ENCODE data around the gene DLL3. TPM values are rescaled to one million over a fixed set of nuclear protein-coding genes. Genes with fewer than 3 reads are reported as not detected.

The DLL3 gene
- total and polyA plus RNA-seq, 2 experiments from 2014 or later: 9.8 to 15.6 TPM

- Mint-ChIP-seq H3K27me3 (ENCODE audit: insufficient read depth, low read depth, poor library complexity) (peaks cover 9% of the 10 kb centered on the region), H3K27ac (no peak overlapping the region), H3K4me3 (peak overlapping the region; percentile 53; the same call in 2 of the 3 replicates), H3K4me1 (peaks cover 18% of the 10 kb centered on the region), H3K36me3 (ENCODE audit: low read depth) (peaks cover 54% of the 10 kb centered on the region), H3K9me3 (no peaks in the 10 kb centered on the region)
- no peak overlapping the region for H3K4me3 ChIP-seq
- H3K4me1 ChIP-seq (ENCODE audit: insufficient read depth): peaks cover 12% of the 10 kb centered on the region
- H3F3A ChIP-seq (replicated peaks; ENCODE audit: low read depth): peaks cover 26% of the 10 kb centered on the region
- no peak for DNase-seq (ENCODE audit: low spot score)
- H4K20me1 ChIP-seq (replicated peaks; ENCODE audit: insufficient read depth): peaks cover 5% of the 10 kb centered on the region
- peaks cover 17% of the 10 kb centered on the region; the same call in 1 of the 2 replicates for H3K36me3 ChIP-seq (ENCODE audit: insufficient read depth)
- H3K27ac ChIP-seq (ENCODE audit: low read depth): no peak overlapping the region
- TF ChIP-seq JUNB (IDR thresholded peaks at IDR 0.05; ENCODE audit: unreplicated experiment): no peak
- TF ChIP-seq STAT1 (IDR thresholded peaks at IDR 0.05; ENCODE audit: unreplicated experiment): no peak
- TF ChIP-seq ETS1 (IDR thresholded peaks at IDR 0.05): no peak
- TF ChIP-seq ZNF114 (CRISPR knock-in tag; IDR thresholded peaks at IDR 0.05): no peak
- TF ChIP-seq NANOG (IDR thresholded peaks at IDR 0.05; ENCODE audit: borderline replicate concordance): no peak
- no peak for TF ChIP-seq EZH2phosphoT487 (IDR thresholded peaks at IDR 0.05; ENCODE audit: unreplicated experiment)
- no peak for TF ChIP-seq REST (IDR thresholded peaks at IDR 0.05; ENCODE audit: unreplicated experiment)
- no peak for TF ChIP-seq EZH2 (IDR thresholded peaks at IDR 0.05; ENCODE audit: low read depth, unreplicated experiment)
- no peak for TF ChIP-seq CREB1 (CRISPR knock-in tag; IDR thresholded peaks at IDR 0.05; ENCODE audit: low read depth)
- TF ChIP-seq ZNF331 (CRISPR knock-in tag; IDR thresholded peaks at IDR 0.05; ENCODE audit: low read depth): no peak
- no peak for TF ChIP-seq ZNF462 (CRISPR knock-in tag; IDR thresholded peaks at IDR 0.05)
- H3K79me2 ChIP-seq (replicated peaks; ENCODE audit: insufficient read depth): peaks cover 26% of the 10 kb centered on the region
- no peak for ATAC-seq
- H3K27me3 ChIP-seq (ENCODE audit: insufficient read depth): no peaks in the 10 kb centered on the region
- H3K9me2 ChIP-seq (ENCODE audit: insufficient read depth): no peaks in the 10 kb centered on the region
- H2AFZ ChIP-seq: no peak overlapping the region
- H3K4me2 ChIP-seq: no peak overlapping the region
Observed at GRCh38 chr19:39483141-39483540, 15.6 kb upstream of the DLL3 start.
